NCI-H2107 (cell line): ENCODE results near the gene IFNG-AS1.

Source experiments
- DNase-seq: peaks from one replicate; lab custom pipeline; 2025; lab: John Stamatoyannopoulos, UW

IFNG-AS1 gene

GRCh38 chr12:68037616-68038255 lies 48.5 kb downstream of the IFNG-AS1 start:
- no peak for DNase-seq

GRCh38 chr12:68038650-68039049 lies 49.4 kb downstream of the IFNG-AS1 start:
- no peak for DNase-seq

GRCh38 chr12:68040450-68041075 lies 51.3 kb downstream of the IFNG-AS1 start:
- peak; percentile 81 for DNase-seq

GRCh38 chr12:68042212-68042699 lies 53.0 kb downstream of the IFNG-AS1 start:
- peak; percentile 25 for DNase-seq

- DNase-seq, result no peak
Observed at GRCh38 chr12:68043435-68043834, 54.2 kb downstream of the IFNG-AS1 start.

GRCh38 chr12:68048648-68049297 lies 59.5 kb downstream of the IFNG-AS1 start:
- no peak for DNase-seq

- no peak for DNase-seq
Observed at GRCh38 chr12:68056300-68056699, 67.1 kb downstream of the IFNG-AS1 start.

GRCh38 chr12:68063900-68064590 lies 74.8 kb downstream of the IFNG-AS1 start:
- DNase-seq, result no peak

GRCh38 chr12:68065163-68065562 lies 75.9 kb downstream of the IFNG-AS1 start:
- DNase-seq, result no peak

GRCh38 chr12:68065687-68066086 lies 76.4 kb downstream of the IFNG-AS1 start:
- no peak for DNase-seq

- no peak for DNase-seq
Observed at GRCh38 chr12:68067762-68068376, 78.6 kb downstream of the IFNG-AS1 start.

- no peak for DNase-seq
Observed at GRCh38 chr12:68069275-68069674, 80.0 kb downstream of the IFNG-AS1 start.
